RCC 7860 (cell line): ENCODE data around the gene PNMA6F.
"Not testable (repeated sequence)": the region's sequence is repeated elsewhere in the genome, so short reads cannot be mapped to it uniquely, and the experiment has no call there.

Experiments used
- DNase-seq: peaks from one replicate; pipeline ENCODE4 v3.0.0-alpha.2; 2015; ENCODE audit warnings: low spot score
- FAIRE-seq: peaks from 2 replicates; lab custom pipeline; 2012; peaks lifted over from hg19 to GRCh38; lab: Jason Lieb, UNC

Gene PNMA6F

DNA sequence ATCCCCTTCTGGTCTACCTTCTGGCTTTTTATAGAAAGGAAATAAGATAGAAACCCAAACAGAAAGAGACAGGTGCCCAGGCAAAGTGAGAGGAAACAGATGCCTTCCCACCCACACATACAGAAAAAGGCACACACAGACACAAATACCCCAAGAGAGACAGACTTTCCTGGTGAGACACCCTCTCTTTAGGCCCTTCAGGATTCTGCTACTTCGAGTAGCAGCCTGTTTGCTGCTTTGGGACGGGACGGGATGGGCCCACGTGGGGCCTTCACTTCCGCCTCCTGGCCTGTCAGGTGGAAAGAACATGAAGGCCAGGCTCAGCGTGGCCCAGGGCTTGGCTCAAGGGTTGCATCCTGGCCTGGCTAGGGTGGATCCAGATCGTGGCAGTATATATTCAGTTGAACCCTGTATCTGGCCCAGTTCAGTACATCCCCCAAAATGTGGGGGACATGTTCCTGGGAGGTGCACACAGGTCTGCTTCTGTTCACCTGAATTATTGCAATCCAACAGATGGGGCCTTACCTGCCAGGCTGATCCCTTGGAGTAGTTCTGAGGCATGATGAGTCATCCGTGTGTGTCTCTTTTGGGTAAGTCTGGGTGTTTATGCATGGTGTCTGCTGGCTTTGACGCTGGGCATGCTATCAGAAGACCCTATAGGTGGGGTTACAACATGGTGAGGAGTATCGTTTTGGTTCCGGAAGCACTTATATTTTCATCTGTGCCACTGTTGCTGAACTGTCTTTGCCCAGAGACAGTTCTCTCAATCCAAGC lies 14.7 kb upstream of the PNMA6F start:
- FAIRE-seq (no peak), DNase-seq (no peak)

DNA sequence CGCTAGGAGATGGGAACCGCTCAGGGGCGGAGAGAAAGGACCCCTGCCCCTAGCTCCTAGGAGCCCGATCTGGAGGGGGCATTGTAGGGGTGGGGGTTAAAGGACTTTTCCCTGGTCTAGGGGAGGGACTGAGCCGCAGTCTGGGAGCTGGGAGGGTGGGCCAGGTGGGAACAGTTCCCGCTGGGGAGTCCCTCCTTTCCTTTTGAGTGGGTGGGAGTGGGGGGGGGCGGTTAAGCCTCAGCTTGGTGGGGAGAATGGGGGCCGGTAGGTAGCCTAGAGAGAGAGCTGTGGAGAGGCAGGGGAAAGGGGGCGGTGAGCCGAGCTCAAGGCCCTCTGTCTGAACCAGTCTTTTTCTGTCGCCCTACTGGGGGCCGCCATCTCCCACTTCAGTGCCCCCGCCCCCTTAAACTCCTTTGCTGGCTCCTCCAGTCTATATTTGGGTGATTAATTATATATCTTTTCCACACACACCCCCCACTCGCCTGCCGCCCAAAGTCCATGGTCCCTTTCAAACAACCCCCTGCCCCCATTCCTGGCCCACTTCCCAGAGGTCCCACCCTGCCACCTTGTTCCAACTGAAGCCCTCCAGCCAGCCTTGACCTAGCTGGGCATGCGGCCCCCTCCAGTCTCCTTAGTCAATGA lies 13.2 kb upstream of the PNMA6F start:
- FAIRE-seq (no peak), DNase-seq (no peak)

DNA sequence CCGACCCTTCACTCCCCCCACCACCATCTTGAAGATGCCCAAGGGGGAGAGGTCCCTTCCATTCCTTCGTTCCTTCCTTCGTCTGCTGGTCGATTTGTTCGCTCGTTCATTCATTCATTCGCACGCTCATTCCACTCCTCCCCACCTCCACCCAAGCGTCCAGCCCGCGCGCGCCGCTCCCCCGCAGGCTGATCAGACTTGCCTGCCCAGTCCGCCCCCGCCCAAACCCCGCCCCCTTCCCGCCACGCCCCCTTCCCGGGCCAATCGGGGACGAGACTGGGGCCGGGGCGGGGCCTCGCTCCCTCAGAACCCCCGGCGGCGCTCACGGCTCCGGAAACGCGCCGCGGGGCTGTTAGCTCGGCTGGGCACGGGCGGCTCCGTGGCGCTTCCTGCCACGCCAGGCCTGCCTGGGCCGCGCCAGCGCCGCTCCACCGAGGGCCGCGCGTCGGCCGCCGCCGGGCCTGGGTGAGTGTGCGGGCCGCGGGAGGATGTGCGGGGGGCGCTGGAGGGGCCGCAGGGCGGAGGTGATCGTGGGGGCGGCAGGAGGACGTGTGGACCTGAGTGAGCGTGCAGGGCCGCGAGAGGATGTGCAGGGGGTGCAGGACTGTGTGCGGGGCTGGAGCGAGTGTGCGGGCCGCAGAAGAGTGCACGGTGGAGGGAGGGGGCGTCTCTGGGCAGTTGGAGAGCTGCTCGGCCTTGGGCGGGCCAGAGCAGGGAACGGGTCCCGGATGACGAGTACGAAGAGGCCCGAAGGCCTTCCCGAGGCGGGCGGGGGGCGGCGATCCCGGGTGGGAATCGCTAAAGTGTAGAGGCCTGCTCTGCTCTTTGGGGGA lies 12.5 kb upstream of the PNMA6F start, which contains the start of gene ZNF275:
ZNF275 (plus strand) TSS at position 333 of the 833 bp plus-strand sequence. CDS start 2,527 bp downstream, outside the sequence.
- DNase-seq (peak; percentile 43), FAIRE-seq (no peak)

DNA sequence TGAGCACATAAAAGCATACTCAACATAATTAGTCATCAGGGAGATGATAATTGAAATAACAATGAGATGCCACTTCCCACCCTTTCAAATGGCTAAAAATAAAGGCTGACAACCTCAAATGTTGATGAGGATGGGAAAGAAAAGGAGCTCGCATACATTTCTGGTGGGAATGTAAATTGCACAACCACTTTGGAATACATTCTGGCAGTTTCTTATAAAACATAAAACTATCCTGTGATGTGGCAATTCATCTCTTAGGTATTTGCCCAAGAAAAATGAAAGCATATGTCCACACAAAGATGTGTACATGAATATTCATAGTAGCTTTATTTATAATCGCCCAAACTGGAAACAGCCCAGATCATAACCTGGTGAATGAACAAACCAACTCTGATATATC lies 11.7 kb upstream of the PNMA6F start:
- DNase-seq (no peak), FAIRE-seq (no peak)

DNA sequence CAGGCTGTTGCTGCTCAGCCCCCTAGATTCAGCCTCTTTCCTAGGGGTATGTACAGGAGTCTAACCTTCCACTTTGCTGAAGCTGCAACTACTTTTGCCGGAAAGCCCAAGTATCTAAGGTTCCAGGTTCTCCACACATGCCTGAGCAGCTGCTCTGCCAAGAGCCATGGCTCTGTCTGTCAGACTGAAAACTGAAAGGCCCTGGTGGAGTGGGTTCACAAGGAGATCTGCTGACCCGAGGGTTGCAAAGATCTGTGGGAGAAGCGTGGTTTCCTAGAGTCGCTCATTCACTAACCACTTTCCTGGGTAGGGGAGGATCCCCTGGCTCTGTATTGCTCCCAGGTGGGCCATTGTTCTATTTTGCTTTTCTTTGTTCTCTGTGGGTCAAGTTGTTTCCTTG lies 6.0 kb upstream of the PNMA6F start:
- DNase-seq = no peak
- no peak for FAIRE-seq

DNA sequence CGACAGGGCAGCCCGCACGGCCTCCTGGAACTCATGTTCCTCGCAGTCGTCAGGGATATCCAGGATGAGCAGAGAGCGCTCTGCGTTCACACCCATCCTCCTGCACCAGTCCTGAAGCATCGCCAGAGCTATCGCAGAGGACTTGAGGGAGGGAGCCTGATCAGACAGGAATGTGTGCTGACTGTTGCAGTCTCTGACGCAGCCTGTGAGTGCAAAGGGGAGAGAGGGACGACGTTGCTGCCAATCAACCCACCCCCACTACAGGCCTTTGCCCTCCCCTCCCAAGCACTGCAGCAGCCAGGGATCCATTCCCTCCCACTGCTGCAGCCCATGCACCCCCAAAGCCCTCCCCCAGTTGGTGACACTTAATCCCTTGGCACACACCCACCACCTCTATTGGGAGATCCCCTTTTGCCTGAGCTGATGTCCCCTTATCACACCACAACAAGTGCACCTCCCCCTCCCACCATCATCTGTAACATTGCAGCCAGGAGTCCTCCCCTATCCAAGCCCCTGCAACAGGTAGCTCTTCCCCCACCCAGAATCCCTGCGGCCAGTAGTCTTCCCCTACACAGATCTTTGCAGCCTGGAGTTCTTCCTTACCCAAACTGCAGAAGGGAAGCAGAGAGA lies 897 bp downstream of the PNMA6F start:
- DNase-seq = no peak
- FAIRE-seq = no peak

DNA sequence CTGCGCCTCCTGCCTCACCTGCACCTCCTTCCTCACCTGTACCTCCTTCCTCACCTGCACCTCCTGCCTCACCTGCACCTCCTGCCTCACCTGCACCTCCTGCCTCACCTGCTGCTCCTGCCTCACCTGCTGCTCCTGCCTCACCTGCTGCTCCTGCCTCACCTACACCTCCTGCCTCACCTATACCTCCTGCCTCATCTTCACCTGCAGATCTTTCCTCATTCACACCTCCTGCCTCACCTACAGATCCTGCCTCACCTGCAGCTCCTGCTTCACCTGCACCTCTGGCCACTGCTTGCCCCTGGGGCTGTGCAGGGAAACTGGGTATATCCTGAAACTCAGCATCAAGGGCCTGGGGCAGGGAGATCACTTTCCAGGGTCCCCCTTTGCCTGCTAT lies 1.5 kb downstream of the PNMA6F start:
- not testable (repeated sequence) for DNase-seq, FAIRE-seq

DNA sequence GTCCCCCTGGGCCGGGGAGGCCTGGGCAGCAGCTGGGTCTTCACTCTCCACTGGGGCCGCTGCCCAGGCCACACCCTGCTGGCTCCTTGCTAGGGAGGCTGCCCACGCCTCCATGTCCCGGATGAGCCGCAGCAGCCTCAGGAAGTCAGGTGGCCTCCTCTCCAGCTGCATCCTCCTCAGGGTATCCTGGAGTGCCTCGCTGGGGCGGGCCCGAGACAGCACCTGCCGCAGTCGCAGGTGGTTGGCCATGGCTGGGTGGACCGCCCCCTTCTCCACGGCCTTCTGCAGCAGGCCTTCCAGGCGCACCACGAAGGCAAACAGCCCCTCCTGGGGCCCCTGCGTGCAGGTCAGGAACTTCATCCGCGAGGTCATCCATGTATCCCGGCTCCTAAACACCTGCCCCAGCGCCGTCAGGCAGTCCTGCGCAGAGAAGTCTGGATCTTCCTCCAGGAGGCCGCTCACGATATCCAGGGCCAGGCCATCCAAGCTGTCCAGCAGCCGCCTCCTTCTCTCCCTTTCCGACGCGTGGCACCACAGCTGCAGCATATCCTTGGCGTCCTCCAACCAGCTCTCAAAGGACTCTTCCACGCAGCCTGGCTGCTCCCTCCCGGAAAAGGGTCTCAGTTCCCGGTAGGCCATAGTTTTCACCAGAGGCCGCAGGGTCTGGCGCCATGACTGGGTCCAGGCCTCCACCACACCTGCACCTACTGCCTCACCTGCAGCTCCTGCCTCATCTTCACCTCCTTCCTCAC lies 2.1 kb downstream of the PNMA6F start:
- no peak for FAIRE-seq
- no peak for DNase-seq

DNA sequence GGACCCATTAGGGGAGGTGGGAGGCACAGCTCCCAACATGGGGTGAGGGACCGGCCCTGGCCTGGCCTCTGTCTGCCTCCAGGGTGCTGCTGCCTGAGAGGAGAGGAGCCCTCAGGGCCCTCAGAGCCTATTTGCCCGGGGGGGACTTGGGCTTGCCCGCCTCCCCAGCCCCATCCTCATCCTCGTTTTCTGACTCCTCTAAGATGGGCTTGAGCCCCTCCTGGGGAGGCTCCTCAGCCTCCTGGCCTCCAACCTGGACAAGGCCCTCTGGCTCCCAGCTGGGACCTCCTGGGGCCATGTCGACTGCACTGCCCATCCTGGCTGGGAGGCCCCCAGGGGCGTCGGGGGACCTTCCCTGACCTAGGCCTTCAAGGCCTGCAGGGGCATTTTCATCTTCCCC lies 2.8 kb downstream of the PNMA6F start:
- DNase-seq (no peak), FAIRE-seq (no peak)

DNA sequence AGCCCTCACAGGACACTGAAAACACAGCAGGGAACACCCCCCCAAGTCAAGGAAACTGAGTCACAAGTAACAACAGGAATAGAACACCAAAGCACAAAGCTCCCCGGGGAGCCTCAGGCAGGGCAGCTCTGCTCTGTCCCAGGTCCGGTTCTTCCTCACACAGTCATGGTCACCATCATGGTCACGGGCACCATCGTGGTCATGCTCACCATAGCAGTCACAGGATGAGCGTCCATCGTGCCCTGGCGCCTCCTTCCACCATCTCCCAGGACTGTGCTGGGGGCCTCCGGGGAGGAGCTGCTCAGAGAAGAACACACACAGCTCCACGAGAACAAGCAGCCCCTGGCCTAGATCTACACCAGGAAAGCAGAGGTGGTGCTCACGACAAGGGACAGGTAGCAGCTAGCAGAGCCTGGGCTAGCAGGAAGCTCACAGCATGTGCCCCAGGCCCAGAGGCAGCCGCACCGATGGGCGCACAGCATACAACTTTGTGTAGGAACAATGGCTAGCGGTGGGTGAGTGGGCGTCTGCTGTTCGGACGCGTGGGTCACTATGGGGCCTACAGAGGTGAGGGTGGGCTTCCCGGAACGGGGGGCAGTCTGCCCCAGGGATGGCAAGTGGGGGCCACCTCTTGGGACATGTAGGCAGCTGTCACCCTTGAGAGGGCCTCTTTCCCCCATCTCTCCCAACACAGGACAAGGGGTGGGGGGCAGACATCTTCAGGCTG lies 3.4 kb downstream of the PNMA6F start:
- DNase-seq (no peak), FAIRE-seq (no peak)

DNA sequence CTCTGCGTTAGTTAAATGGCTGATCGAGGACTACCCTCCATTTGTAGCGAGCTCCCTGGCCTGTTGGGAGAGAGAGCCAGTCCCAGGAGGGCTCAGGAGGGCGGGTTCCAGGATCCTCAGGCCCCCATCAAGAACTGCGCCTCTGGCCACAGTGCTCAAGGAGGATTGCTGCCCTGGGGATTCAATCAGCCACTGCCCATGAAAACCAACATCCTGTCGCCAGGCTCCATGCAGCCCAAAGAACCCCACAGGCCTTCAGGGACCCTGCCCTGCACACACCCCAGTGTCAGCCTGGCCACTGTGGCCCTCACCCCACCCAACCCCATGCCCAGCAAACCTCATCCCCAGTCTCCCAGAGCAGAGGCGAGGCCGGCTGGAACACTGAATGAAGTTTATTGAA lies 4.3 kb downstream of the PNMA6F start:
- FAIRE-seq = no peak

DNA sequence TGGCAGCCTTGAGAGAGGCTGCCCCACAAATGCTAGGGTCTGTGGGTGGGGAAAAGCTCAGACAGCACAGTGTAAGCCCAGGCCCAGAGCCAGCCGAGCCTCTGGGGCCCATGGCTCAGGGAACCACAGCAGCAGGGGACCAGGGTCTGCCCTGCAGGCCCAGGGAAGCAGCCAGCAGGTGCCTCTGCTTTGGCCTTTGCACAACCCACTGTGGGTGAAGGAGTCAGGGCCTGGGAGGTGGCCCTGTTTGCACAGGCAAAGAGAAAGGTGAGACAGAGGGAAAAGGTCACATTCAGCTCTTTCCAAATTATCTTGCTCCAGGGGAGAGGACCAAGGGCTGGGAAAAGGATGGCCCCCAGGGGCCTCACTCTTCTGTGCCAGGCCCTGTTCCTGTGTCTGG lies 8.7 kb downstream of the PNMA6F start:
- DNase-seq (no peak), FAIRE-seq (no peak)

More for the DNA sequence above, 4.3 kb downstream of the PNMA6F start:
- no peak for DNase-seq

DNA sequence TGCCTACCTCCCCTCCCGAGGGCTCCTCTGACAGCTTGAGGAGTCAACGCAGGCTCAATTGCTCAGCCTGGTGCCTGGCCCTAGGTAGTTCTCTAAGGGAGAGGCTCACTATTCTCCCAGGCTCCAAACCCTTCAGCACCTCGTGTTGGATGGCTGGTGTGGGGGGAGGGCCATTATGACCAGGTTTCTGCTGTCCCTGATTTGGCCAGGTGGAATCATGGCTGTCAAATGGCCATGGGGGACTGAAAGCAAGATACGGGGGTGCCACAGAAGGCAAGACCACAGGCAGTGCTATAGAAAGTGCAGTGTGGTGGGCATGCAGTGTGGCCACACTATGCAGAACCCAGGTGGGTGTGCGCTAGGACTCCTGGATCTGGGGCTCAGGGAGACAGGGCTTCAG lies 9.5 kb downstream of the PNMA6F start:
- no peak for FAIRE-seq

DNA sequence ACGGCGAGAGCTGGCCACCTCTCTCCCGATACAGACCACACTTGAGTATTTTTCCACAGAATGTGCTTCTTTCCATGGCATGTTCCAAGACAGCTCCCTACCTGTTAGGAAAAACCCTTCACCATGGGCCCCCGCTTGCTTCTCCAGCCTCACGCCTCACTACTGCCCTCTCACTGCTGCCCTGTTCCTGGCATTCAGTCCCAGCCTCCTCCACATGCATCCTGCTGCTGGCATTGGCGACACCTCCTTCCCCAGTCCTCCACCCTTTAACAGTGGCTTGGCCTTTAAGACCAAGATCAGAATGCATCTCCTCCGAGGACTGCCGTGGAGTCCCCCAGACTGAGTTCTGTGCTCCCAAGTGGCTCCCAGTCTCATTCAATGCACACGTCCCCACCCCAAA lies 10.7 kb downstream of the PNMA6F start:
- FAIRE-seq (no peak), DNase-seq (no peak)

More for the DNA sequence above, 9.5 kb downstream of the PNMA6F start:
- no peak for DNase-seq

DNA sequence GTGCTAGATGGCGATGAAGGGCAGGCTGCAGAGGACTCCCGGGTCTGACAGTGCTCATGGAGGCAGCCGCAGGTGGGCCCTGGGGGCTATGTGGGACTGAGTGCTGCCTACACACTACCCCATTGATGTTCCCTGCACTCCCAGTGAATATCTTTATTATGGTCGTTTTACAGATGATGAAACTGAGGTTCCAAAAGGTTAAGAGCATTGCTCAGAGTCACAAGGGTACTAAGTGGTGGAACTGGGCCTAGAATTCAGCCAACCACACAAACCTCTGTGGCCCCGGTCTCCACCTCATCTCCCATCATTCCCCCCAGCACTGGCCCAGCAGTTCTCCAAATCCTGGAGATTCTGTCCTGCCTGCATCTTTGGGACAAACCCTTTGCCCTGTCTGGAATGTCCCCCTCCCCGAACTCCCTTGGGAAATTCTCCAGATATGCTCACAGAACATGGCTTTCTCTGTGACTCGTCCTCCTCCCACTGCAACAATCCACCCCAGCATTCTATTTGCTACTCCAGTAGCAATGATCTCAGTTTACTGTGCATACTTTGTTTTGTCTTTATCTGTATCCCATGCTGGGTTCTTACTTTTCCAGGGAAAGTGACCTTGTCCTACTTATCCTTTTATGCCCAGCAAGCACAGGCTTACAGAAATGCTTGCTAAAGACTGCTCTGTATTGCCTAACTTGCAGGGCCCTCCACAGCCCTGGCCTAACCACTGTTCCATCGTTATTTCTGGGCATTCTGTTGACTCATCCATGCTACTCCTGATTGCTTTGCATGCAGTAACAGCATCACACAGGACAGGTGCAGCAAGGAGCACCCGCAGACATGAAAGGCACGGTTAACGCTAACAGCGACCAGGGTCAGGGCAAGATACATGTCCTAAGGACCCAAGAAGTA lies 14.0 kb downstream of the PNMA6F start:
- FAIRE-seq (no peak), DNase-seq (no peak)

DNA sequence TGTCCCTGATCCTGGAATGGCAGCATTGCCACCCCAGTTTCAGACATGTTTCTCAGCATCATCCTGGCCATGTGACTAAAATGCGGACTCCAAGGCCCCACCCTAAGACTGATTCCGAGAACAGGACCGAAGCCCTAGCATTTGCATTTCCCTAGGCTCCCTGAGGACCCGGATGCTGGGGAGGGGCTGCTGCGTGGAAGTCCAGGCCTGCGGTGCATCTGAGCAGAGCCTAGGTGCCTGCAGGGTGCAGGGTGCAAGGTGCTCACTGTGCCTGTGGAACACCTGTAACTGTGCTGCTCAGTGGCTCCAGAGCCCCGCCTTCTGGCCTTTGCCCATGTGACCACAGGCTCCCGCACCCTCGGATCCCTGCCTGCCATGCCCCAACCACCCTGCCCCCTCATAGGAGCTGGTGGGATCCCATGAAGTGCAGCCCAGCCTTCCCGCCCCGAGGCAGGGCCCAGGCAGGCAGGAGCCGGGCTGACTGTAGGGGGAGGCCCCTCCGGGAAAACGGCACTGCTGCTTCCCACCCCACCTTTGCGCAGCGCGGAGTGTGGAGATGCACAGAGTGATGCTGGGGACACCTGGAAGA lies 14.9 kb downstream of the PNMA6F start:
- no peak for FAIRE-seq
- DNase-seq = no peak

DNA sequence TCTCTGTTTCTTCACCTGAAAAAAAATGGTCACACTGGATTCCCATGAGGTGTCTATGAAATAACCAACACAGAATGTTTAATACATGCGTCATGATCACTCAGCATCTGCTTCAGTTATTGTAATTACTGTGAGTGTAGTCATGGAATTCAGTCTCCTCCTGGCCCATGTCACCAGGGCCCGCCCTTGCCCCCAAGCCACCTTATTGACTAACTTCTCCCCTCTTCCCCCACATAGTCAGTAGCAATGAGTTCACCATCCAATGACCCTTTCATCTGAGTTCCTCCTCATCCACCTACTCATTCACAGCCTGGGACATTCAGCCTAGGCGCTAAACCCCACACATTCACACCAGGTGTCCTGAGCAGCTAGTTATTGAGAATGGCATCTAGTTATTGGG lies 15.6 kb downstream of the PNMA6F start:
- peak; percentile 49 for FAIRE-seq
- peak; percentile 64 for DNase-seq

DNA sequence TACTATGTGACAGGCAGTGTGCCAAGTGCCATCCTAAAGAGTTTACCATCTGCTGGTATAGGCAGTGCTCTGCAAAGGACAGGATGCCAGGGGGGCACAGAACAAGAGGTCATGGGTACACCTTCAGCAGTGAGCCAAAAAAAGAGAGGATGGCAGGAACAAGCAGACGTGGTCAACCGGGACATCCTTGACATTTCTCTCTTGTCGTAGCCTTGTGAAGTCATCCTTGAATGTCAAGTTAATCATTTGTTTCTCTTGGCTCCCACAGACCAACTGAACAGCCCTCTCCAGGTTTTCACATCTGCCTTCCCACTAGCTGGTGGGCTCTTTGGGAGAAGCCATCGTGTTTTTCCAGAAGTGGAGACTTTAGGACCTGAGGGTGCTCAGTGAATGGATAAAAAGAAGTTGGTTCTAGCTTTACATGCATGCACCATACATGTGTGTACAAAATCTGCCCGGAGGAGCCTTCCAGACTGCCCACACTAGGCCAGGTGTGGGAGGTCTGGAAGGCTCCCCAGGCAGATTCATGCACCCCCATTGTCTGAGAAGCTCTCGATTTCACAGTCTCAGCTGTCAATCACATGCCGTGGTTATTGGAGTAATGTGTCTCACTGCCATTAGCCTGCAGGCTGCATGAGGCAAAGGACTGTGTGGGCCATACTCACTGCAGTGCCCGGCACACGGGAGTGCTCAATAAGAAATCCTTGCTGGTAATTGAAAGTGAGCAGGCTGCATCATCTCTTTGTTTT lies 16.4 kb downstream of the PNMA6F start:
- FAIRE-seq (peak; percentile 44), DNase-seq (peak; percentile 31)
